Sciatic nerve (tissue), 2 donors: ENCODE data around the gene AKT1. TPM values are rescaled to one million over a fixed set of nuclear protein-coding genes. Genes with fewer than 3 reads are reported as not detected.

Source experiments
- ATAC-seq: fragments of 200-7000 bp; cut with Tn5 transposase; one replicate; pipeline ENCODE4 v1.9.1; 2020; ENCODE audit warnings: mild to moderate bottlenecking, moderate library complexity
- DNase-seq: peaks from one replicate; pipeline ENCODE4 v3.0.0-alpha.2; 2020; ENCODE audit warnings: low spot score
- intact Hi-C: fragments of 100-400 bp; cut with DNase I; formaldehyde crosslinking; loops from one replicate; pipeline ENCODE4 v1.14.2; 2022
- total RNA-seq: library from RNA; stranded (reverse); fragmentation: NEBNext Ultra II Directional; extraction: Animal tissue kit (Norgen Biotek cat#: 25700); gene quantifications from one replicate; pipeline ENCODE4 v1.2.1, GENCODE V29; 2021
- donor health status: DM: no; HTN: no; CAD: no.
- donor health status: DM: no; HTN: no; CAD: no.

AKT1 gene
- total RNA-seq, 1 donor from 2014 or later, result 90.4 TPM

- intact Hi-C loops, result no loop called here
- no peak for ATAC-seq
- no peak for DNase-seq
Observed at GRCh38 chr14:104722938-104723650, 72.5 kb downstream of the AKT1 start.

GRCh38 chr14:104721505-104722431 is 73.8 kb downstream of the AKT1 start:
- ATAC-seq (no peak), DNase-seq (no peak)
- intact Hi-C loops, result no loop called here

Other genes starting within 250 kb of the AKT1 start
- 4.7 TPM for gene C14orf180, start 216.0 kb downstream of the AKT1 start, total RNA-seq
- 4.5 TPM for gene TMEM179, start 191.0 kb downstream of the AKT1 start, total RNA-seq
- gene INF2, start 106.1 kb downstream of the AKT1 start, total RNA-seq, result 343 TPM
- 11.5 TPM for gene ADSS1, start 71.5 kb downstream of the AKT1 start, total RNA-seq
- gene SIVA1, start 42.6 kb downstream of the AKT1 start, total RNA-seq, result 56.6 TPM
- gene ZBTB42, start 5.4 kb upstream of the AKT1 start, total RNA-seq, result 3.6 TPM
- gene CEP170B, start 69.5 kb upstream of the AKT1 start, total RNA-seq, result 15.3 TPM
- gene PLD4, start 129.1 kb upstream of the AKT1 start, total RNA-seq, result 7.0 TPM
- 77.7 TPM for gene AHNAK2, start 182.6 kb upstream of the AKT1 start, total RNA-seq
- gene CLBA1, start 190.0 kb upstream of the AKT1 start, total RNA-seq, result 6.1 TPM
- 5.5 TPM for gene CDCA4, start 225.3 kb upstream of the AKT1 start, total RNA-seq